HG03558 (cell line): ENCODE data around the gene AIG1.
"Not testable (repeated sequence)": the region's sequence is repeated elsewhere in the genome, so short reads cannot be mapped to it uniquely, and the experiment has no call there.

Experiments
- ATAC-seq: cut with Tn5 transposase; IDR thresholded peaks from one replicate; pipeline ENCODE4 v1.9.1; 2021; ENCODE audit warnings: moderate number of reproducible peaks; ENCODE audit not compliant: unreplicated experiment; ENCODE audit errors: extremely low read depth

AIG1 gene

DNA sequence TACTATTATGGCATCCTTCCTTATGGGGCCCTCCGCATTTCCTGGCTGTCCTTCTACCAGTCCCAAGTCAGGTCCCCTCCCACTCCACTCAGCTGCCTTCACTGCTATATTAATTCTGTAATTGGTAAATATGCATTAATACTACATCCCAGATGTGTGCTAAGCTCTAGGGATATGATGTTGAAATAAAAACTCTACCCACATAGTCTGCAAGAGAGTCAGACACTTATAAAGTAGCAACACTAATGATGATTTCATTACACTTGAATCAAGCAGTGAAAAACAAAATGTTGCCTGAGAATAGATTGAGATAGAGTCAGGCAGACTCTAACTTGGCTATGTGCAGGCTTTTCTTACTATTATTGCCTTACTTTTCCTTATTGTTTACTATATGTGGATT, 62.4 kb downstream of the AIG1 start:
- no peak for ATAC-seq

- no peak for ATAC-seq
These were observed 63.3 kb downstream of the AIG1 start for GRCh38 chr6:143123941-143124340.

DNA sequence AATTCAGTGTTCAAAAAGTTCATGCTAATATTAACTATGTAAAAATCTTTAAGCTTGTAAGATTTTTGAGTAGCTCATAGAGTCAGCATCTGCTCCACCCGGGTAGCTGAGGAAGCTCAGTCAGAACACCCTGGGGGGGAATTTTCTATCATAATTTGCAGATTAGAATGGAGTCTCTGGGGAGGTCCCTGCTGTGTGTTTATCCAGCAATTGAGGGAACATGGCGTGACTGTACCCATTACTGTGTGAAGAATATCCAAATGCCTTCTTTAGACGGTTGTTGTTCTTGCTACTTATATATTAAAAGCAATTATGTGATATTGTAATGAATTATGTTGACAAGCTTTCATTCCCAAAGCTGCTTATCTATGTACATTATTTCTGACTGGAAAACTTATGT, 64.8 kb downstream of the AIG1 start:
- ATAC-seq: no peak

GRCh38 chr6:143125864-143126573, 65.3 kb downstream of the AIG1 start:
- ATAC-seq: no peak

GRCh38 chr6:143126574-143126941, 65.9 kb downstream of the AIG1 start:
- no peak for ATAC-seq

DNA sequence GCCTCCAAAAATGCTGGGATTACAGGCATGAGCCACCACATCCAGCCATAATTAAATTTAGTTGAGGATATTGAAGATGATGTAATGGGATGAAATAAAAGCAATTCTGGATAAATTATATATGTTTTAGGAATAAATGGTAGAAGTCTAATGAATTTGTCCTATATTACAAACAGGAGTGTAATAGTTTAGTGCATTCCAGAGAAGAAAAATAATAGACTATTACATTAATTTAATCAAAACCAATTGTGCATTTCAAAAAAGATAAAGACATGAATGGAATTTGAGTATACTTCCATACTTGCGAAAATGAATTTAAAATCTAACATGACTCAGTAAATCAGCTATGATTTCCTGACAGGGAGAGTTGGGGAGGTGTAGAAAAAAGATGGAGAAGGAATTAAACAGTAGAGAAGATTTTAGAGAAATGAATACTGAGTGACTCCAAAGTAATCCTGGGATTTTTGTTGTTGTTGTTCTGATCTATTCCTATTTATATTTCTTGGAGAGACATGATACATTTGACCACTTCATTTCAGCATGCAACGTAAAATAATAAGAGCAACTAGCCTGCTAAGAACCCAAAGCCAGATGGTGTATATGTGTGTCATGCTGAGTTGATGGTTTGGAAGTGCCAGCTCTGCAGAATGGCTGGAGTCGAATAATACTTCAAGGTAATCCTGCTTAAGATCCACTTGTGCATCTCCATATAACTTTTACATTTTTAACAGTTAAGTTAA, 67.4 kb downstream of the AIG1 start:
- no peak for ATAC-seq

GRCh38 chr6:143128681-143129015, 68.0 kb downstream of the AIG1 start:
- no peak for ATAC-seq

GRCh38 chr6:143130928-143131327, 70.2 kb downstream of the AIG1 start:
- ATAC-seq: no peak

DNA sequence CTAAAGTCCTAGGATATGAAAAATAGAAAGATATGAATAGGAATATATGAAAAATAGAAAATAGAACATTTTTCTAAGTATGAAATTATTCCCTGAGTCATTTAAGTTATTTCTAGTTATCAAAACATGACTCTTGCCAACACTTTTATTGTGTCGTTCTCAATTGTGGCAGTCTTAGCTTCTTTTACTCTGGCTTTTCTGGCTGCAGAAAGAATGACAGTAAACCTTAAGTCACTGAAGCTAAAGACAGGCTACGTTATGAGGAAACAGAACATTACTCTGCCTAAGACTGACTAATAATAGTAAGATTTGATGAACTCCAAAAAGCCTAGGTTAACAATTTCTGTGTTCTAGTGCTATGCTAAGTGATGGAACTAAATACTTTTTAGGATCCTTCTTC, 74.6 kb downstream of the AIG1 start:
- ATAC-seq: no peak

- ATAC-seq: no peak
These were observed 75.3 kb downstream of the AIG1 start for GRCh38 chr6:143135797-143136561.

GRCh38 chr6:143136647-143137046, 76.0 kb downstream of the AIG1 start:
- no peak for ATAC-seq

DNA sequence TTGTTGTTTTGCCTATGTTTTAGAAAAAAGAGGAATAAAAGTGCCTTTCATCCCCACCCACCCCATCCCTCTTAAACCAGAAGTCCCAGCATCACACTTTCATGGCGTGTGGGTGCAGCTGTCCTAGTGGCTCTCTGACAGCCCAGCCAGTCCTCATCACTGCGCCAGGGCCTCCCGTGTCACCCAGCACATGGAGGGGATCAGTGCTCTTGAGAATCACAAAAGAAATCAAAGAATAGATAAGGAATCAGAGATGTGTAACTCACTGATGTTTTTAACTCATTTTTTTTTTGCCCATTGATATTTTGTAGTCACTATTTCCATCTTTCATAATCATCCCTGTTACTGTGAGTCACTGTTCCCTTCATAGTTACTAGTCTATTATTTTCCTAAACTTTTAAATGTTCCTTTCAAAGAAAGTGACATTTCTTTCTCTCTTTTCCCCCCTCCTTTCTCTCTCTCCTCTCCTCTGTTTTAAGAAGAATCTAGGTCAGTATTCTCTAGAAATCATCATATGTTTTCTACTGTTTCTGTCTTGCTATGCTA, 78.6 kb downstream of the AIG1 start:
- no peak for ATAC-seq

GRCh38 chr6:143139884-143140283, 79.2 kb downstream of the AIG1 start:
- not testable (repeated sequence) for ATAC-seq

- no peak for ATAC-seq
These were observed 80.1 kb downstream of the AIG1 start for GRCh38 chr6:143140767-143141166.

- ATAC-seq: no peak
These were observed 80.8 kb downstream of the AIG1 start for GRCh38 chr6:143141442-143141841.

GRCh38 chr6:143146186-143146851, 85.6 kb downstream of the AIG1 start:
- ATAC-seq: no peak

GRCh38 chr6:143149771-143150170, 89.1 kb downstream of the AIG1 start:
- ATAC-seq: no peak

DNA sequence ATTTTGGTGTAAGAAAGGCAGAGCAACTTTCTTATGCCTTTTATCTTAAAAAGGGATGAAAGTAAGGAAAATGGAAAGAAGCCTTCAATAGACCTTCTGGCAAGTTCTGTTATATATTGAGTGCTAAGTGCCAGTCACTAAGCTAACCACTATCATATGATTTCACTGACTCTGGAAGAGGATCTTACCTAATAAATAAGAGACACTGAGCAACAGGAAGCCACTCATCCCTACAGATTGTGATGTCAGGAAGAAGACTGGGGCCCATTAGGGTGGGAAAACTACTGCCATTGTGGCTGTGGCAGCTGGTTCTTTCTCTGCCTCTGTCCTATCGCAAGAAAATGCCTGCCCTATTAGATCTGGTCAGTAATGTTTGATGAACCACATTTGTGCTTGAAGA, 89.6 kb downstream of the AIG1 start:
- ATAC-seq: no peak

DNA sequence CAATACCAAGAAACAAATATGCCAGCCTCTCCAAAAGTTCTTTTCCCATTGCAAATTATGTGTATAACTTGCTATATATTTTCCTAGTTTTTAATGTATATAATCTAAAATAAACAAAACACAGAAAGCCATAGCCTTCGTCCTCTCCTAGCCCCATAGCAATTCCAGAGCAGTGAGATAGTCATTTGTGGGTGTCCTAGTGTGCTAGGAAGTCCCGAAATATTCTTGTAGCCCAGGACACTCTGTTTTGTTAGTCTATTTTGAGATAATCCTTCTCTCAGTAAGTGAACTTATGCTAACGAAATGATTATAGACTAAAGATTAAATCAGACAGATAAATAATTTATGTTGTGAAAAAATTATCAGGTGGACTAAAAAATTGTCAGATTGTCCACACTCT, 90.7 kb downstream of the AIG1 start:
- ATAC-seq: no peak

GRCh38 chr6:143155681-143156080, 95.0 kb downstream of the AIG1 start:
- no peak for ATAC-seq

GRCh38 chr6:143157131-143157530, 96.4 kb downstream of the AIG1 start:
- no peak for ATAC-seq
